Measurements from ENCODE around the gene SNRNP35. TPM values are rescaled to one million over a fixed set of nuclear protein-coding genes. Genes with fewer than 3 reads are reported as not detected.
"Not testable (repeated sequence)": the region's sequence is repeated elsewhere in the genome, so short reads cannot be mapped to it uniquely, and the experiment has no call there.

SNRNP35 gene
- total and polyA plus RNA-seq, 5 experiments from 2014 or later, result 16.8 to 48.8 (median 27.0) TPM

- ATAC-seq (no peak), DNase-seq (no peak)
- H3K36me3 Mint-ChIP-seq, result peaks cover 0 to 2% (median 0%) of the 10 kb centered on the region in 3 donors
- H3K9me3 Mint-ChIP-seq, result no peaks in the 10 kb centered on the region
- POLR2A ChIA-PET, result no interaction called here
- peaks cover 24 to 55% (median 35%) of the 10 kb centered on the region in 4 donors for H3K4me1 Mint-ChIP-seq
- H3K27me3 Mint-ChIP-seq, result no peaks in the 10 kb centered on the region
- H3K4me3 Mint-ChIP-seq, result no peak overlapping the region
- H3K27ac Mint-ChIP-seq, result peak overlapping the region in 2 of 10 donors; percentile 66 to 79
Observed at GRCh38 chr12:123479442-123480180, 21.7 kb downstream of the SNRNP35 start.

- H3K4me3 Mint-ChIP-seq, result not testable (repeated sequence)
Observed at GRCh38 chr12:123481251-123481650, 23.3 kb downstream of the SNRNP35 start.

GRCh38 chr12:123482876-123483275 is 24.9 kb downstream of the SNRNP35 start:
- peak overlapping the region in 2 of 10 donors; percentile 4 to 8 for H3K4me3 Mint-ChIP-seq
- ATAC-seq (no peak), DNase-seq (no peak)
- no peaks in the 10 kb centered on the region for H3K27me3 Mint-ChIP-seq
- POLR2A ChIA-PET, result interaction anchor here (0.7 to 1.1 kb wide), 2 partner anchors 24 to 31 kb away, joined by 4 to 5 read pairs; partner anchors contain the start of gene SNRNP35
- no peaks in the 10 kb centered on the region for H3K9me3 Mint-ChIP-seq
- no peaks in the 10 kb centered on the region for H3K36me3 Mint-ChIP-seq
- H3K27ac Mint-ChIP-seq, result peak overlapping the region in 5 of 10 donors; percentile 14 to 73 (median 58)
- H3K4me1 Mint-ChIP-seq, result peaks cover 13 to 43% (median 23%) of the 10 kb centered on the region in 4 donors

More at GRCh38 chr12:123481251-123481650, 23.3 kb downstream of the SNRNP35 start:
- not testable (repeated sequence) for H3K36me3 Mint-ChIP-seq, ATAC-seq, H3K27me3 Mint-ChIP-seq, DNase-seq, H3K27ac Mint-ChIP-seq, H3K9me3 Mint-ChIP-seq
- POLR2A ChIA-PET, result interaction anchor here (0.7 kb wide), 3 partner anchors 9 to 50 kb away, joined by 3 to 4 read pairs (median 3); no protein-coding TSS in a partner anchor
- peaks cover 19 to 52% (median 31%) of the 10 kb centered on the region in 4 donors for H3K4me1 Mint-ChIP-seq

DNA sequence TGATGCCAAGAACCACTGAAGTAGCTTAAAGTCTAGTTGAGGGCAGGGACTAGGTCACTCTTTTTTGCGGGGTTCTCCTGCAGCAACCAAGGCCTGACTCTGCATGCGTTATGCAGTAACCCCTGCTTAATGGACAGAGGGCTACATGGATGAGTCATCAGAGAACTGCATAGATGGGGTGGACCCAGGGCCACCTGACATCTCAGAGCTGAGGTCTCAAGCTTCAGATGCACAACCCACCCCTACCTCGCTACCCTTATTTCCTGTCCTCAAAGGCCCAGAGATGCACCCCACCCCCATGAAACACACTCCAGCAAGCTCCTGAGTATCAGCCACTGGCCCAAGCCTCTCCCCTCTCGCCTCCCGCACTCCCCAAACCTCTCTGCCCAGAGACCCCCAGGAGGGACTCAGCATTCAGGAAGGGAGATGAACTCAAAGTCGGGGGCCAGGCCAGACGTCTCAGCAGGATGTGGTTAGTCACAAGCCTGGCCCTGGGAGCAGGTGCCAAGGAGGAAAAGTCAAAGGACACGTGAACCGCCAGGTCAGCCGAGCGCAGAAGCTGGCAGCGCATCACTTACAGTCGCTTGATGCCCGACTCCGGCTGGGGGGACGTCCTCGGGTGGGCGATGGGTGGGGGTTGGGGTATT is 25.8 kb downstream of the SNRNP35 start:
- Mint-ChIP-seq H3K9me3 (no peaks in the 10 kb centered on the region), H3K4me1 (peaks cover 13 to 39% (median 23%) of the 10 kb centered on the region in 4 donors), H3K4me3 (peak overlapping the region in 9 of 10 donors; percentile 26 to 77 (median 68)), H3K27me3 (no peaks in the 10 kb centered on the region), H3K36me3 (no peaks in the 10 kb centered on the region), H3K27ac (peak overlapping the region in 9 of 10 donors; percentile 12 to 82 (median 72))
- ATAC-seq (peak; percentile 46 to 59), DNase-seq (peak in 1 of 10 donors; percentile 21)
- POLR2A ChIA-PET, result interaction anchor here (1.1 kb wide), 1 partner anchor 25 kb away, joined by 4 read pairs; the partner anchor contains the start of gene SNRNP35

DNA sequence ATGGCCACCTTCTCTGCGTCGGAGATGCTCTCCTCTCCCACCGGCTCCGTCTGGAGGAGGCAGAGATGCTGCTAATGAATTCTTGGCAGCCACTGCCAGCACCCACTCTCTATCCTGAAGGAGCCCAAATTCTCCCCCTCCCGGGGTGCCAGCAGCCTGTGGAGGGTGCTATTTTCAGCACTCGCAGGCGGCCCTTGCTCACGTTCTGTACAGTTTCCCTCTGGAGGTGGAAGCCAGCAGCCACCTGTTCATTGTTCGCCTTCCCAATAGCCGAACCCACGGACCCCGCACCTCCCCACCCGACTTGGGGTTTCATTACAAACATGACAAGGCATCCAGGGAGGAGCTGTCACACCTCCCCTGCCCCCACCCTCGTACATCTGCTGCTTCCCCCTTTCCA is 27.8 kb downstream of the SNRNP35 start:
- Mint-ChIP-seq H3K4me1 (peaks cover 13 to 28% (median 22%) of the 10 kb centered on the region in 4 donors), H3K9me3 (no peaks in the 10 kb centered on the region), H3K27ac (no peak overlapping the region), H3K4me3 (no peak overlapping the region), H3K27me3 (no peaks in the 10 kb centered on the region), H3K36me3 (no peaks in the 10 kb centered on the region)
- POLR2A ChIA-PET, result no interaction called here
- DNase-seq (no peak), ATAC-seq (no peak)

GRCh38 chr12:123487428-123487827 is 29.5 kb downstream of the SNRNP35 start:
- Mint-ChIP-seq H3K36me3 (no peaks in the 10 kb centered on the region), H3K9me3 (no peaks in the 10 kb centered on the region), H3K4me1 (peaks cover 13 to 28% (median 22%) of the 10 kb centered on the region in 4 donors), H3K4me3 (no peak overlapping the region), H3K27me3 (no peaks in the 10 kb centered on the region), H3K27ac (peak overlapping the region in 1 of 10 donors; percentile 70)
- ATAC-seq (no peak), DNase-seq (no peak)
- POLR2A ChIA-PET, result no interaction called here

GRCh38 chr12:123488539-123489230 is 30.7 kb downstream of the SNRNP35 start:
- peak overlapping the region in 2 of 10 donors; percentile 28 to 70 for H3K27ac Mint-ChIP-seq
- ATAC-seq (no peak), DNase-seq (no peak)
- POLR2A ChIA-PET, result interaction anchor here (1.2 kb wide), 1 partner anchor 13 kb away, joined by 4 read pairs; no protein-coding TSS in a partner anchor
- no peak overlapping the region for H3K4me3 Mint-ChIP-seq
- peaks cover 14 to 21% (median 16%) of the 10 kb centered on the region in 4 donors for H3K4me1 Mint-ChIP-seq
- H3K36me3 Mint-ChIP-seq, result no peaks in the 10 kb centered on the region
- H3K9me3 Mint-ChIP-seq, result no peaks in the 10 kb centered on the region
- no peaks in the 10 kb centered on the region for H3K27me3 Mint-ChIP-seq

DNA sequence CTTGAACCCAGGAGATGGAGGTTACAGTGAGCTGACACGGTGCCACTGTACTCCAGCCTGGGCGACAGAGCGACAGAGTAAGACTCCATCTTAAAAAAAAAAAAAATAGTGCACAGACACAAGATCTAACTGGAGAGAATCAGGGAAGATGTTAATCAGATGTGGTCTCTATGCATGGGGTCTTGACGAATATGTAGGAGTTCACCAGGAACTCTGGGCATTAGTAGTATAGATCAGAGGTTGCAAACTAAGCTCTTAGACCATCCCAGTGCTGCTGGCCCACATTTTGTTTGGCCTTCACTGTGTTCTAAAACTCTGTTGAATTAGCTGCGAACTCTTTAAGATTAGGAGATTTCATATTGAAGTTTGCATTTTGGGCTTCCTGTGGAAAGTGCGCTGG is 31.6 kb downstream of the SNRNP35 start:
- H3K9me3 Mint-ChIP-seq, result no peaks in the 10 kb centered on the region
- peak overlapping the region in 1 of 10 donors; percentile 22 for H3K27ac Mint-ChIP-seq
- POLR2A ChIA-PET, result interaction anchor here (1.2 kb wide), 1 partner anchor 14 kb away, joined by 4 read pairs; no protein-coding TSS in a partner anchor
- H3K4me1 Mint-ChIP-seq, result peaks cover 5 to 12% (median 7%) of the 10 kb centered on the region in 4 donors
- H3K27me3 Mint-ChIP-seq, result no peaks in the 10 kb centered on the region
- no peak for DNase-seq
- H3K36me3 Mint-ChIP-seq, result no peaks in the 10 kb centered on the region
- H3K4me3 Mint-ChIP-seq, result no peak overlapping the region
- ATAC-seq, result no peak

GRCh38 chr12:123490089-123490488 is 32.1 kb downstream of the SNRNP35 start:
- peak overlapping the region in 1 of 10 donors; percentile 22 for H3K27ac Mint-ChIP-seq
- no peak overlapping the region for H3K4me3 Mint-ChIP-seq
- no peak for ATAC-seq
- POLR2A ChIA-PET, result no interaction called here
- DNase-seq, result no peak
- no peaks in the 10 kb centered on the region for H3K36me3 Mint-ChIP-seq
- no peaks in the 10 kb centered on the region for H3K27me3 Mint-ChIP-seq
- no peaks in the 10 kb centered on the region for H3K9me3 Mint-ChIP-seq
- peaks cover 0 to 7% (median 3%) of the 10 kb centered on the region in 4 donors for H3K4me1 Mint-ChIP-seq

GRCh38 chr12:123491056-123491455 is 33.1 kb downstream of the SNRNP35 start:
- H3K36me3 Mint-ChIP-seq, result no peaks in the 10 kb centered on the region
- no peaks in the 10 kb centered on the region for H3K27me3 Mint-ChIP-seq
- no peaks in the 10 kb centered on the region for H3K9me3 Mint-ChIP-seq
- DNase-seq (no peak), ATAC-seq (no peak)
- H3K4me1 Mint-ChIP-seq, result peaks cover 0 to 4% (median under 1%) of the 10 kb centered on the region in 4 donors
- H3K27ac Mint-ChIP-seq, result no peak overlapping the region
- POLR2A ChIA-PET, result interaction anchor here (0.7 kb wide), 1 partner anchor 139 kb away, joined by 4 read pairs; no protein-coding TSS in a partner anchor
- no peak overlapping the region for H3K4me3 Mint-ChIP-seq

DNA sequence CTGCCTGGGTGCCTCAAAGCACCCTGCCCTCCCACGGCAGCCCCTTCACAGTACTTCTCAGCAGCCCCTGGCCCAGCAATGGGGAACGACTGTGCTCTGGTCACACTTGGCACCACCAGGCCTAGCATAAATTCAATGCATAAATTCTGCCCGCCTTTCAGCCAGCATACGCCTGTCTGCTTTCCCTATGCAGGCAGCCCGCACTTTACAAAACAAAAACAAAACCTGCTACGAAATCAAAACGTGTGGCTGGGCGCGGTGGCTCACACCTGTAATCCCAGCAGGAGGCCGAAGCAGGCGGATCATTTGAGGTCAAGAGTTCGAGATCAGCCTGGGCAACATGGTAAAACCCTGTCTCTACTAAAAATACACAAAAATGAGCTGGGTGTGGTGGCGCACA is 33.5 kb downstream of the SNRNP35 start:
- ATAC-seq, result no peak
- H3K27me3 Mint-ChIP-seq, result no peaks in the 10 kb centered on the region
- no peak for DNase-seq
- H3K27ac Mint-ChIP-seq, result no peak overlapping the region
- H3K9me3 Mint-ChIP-seq, result no peaks in the 10 kb centered on the region
- H3K36me3 Mint-ChIP-seq, result no peaks in the 10 kb centered on the region
- H3K4me3 Mint-ChIP-seq, result no peak overlapping the region
- POLR2A ChIA-PET, result no interaction called here
- peaks cover 0 to 2% (median 0%) of the 10 kb centered on the region in 4 donors for H3K4me1 Mint-ChIP-seq

DNA sequence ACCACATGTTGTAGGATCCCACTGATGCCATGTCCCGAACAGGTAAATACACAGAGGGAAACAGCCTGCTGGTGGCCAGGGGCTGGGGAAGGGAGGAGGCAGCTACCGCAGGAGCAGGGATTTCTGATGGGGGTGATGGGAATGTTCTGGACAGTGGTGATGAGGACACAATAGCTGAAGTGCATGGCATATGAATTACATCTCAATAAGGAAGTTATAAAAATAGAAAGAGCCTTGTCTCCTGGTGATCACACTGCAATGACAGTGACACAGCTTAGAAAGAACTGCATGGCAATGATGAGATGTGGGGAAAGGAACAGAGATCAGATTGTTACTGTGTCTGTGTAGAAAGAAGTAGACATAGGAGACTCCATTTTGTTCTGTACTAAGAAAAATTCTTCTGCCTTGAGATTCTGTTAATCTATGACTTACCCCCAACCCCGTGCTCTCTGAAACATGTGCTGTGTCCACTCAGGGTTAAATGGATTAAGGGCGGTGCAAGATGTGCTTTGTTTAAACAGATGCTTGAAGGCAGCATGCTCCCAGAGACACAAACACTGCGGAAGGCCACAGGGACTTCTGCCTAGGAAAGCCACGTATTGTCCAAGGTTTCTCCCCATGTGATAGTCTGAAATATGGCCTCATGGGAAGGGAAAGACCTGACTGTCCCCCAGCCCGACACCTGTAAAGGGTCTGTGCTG is 34.5 kb downstream of the SNRNP35 start:
- ATAC-seq, H3K36me3 Mint-ChIP-seq, DNase-seq, H3K9me3 Mint-ChIP-seq, H3K27me3 Mint-ChIP-seq, POLR2A ChIA-PET, H3K4me1 Mint-ChIP-seq, H3K4me3 Mint-ChIP-seq: not testable (repeated sequence)
- peak overlapping the region in 2 of 10 donors; percentile 2 to 69 for H3K27ac Mint-ChIP-seq

All from naive thymus-derived CD8-positive, alpha-beta T cell (primary cell).